CD4-positive, alpha-beta T cell (primary cell): ENCODE data around the gene TCIRG1. TPM values are rescaled to one million over a fixed set of nuclear protein-coding genes. Genes with fewer than 3 reads are reported as not detected.
"Not testable (repeated sequence)": the region's sequence is repeated elsewhere in the genome, so short reads cannot be mapped to it uniquely, and the experiment has no call there.

Experiments used
- ATAC-seq: fragments of 200-7000 bp; cut with Tn5 transposase; one replicate; pipeline ENCODE4 v1.10.0; 2022; ENCODE audit warnings: mild to moderate bottlenecking; ENCODE audit not compliant: poor library complexity
- CTCF ChIA-PET: fragments of 350-600 bp; sonication (Branson Sonifier 250); formaldehyde crosslinking; loops from one replicate; lab custom pipeline; 2021; ENCODE audit warnings: antibody characterized with exemption, inconsistent platforms; lab: Charles Lee
- POLR2A ChIA-PET: fragments of 350-600 bp; sonication (Branson Sonifier 250); formaldehyde crosslinking; loops from one replicate; lab custom pipeline; 2021; ENCODE audit warnings: antibody characterized with exemption, inconsistent platforms; lab: Charles Lee
- DNase-seq, 14 experiments: peaks; one replicate each; pipeline ENCODE4 v3.0.0-alpha.2; 2013 to 2020; ENCODE audit warnings: mixed read lengths in 2 of 14
- H3K27ac ChIP-seq, 2 donors: one replicate each; pipeline versions ENCODE4 v1.5.1 to v1.7.0; 2013; ENCODE audit warnings: low read length in 2 of 2, low read depth in 1 of 2, mild to moderate bottlenecking in 1 of 2
- H3K27me3 ChIP-seq, 2 experiments: 1 replicate in 1 of 2; 2 replicates in 1 of 2; pipeline versions ENCODE4 v1.6.1 to v1.7.0; 2013; ENCODE audit warnings: low read length in 2 of 2, control low read depth in 1 of 2, mild to moderate bottlenecking in 1 of 2, moderate library complexity in 1 of 2; ENCODE audit not compliant: insufficient read depth in 2 of 2, control insufficient read depth in 1 of 2
- H3K36me3 ChIP-seq: one replicate; pipeline ENCODE4 v1.6.1; 2013; ENCODE audit warnings: low read length, control low read depth; ENCODE audit not compliant: insufficient read depth
- H3K4me1 ChIP-seq: one replicate; pipeline ENCODE4 v1.6.1; 2013; ENCODE audit warnings: low read length, control low read depth; ENCODE audit not compliant: insufficient read depth
- H3K4me3 ChIP-seq: one replicate; pipeline ENCODE4 v1.5.1; 2013; ENCODE audit warnings: mild to moderate bottlenecking, low read length, moderate library complexity
- H3K9me3 ChIP-seq, 2 experiments: 1 replicate in 1 of 2; 2 replicates in 1 of 2; pipeline versions ENCODE4 v1.6.1 to v1.7.0; 2013; ENCODE audit warnings: low read length in 2 of 2, mild to moderate bottlenecking in 2 of 2, control low read depth in 1 of 2, moderate library complexity in 1 of 2; ENCODE audit not compliant: control insufficient read depth in 1 of 2, insufficient read depth in 1 of 2
- H3K27ac Mint-ChIP-seq: one replicate; pipeline ENCODE4 v1.8.0; 2020; ENCODE audit warnings: mixed read lengths
- H3K27me3 Mint-ChIP-seq: one replicate; pipeline ENCODE4 v1.8.0; 2021; ENCODE audit warnings: mixed read lengths
- H3K36me3 Mint-ChIP-seq: one replicate; pipeline ENCODE4 v1.8.0; 2021; ENCODE audit warnings: low read depth, mixed read lengths
- H3K4me1 Mint-ChIP-seq: one replicate; pipeline ENCODE4 v1.8.0; 2021; ENCODE audit warnings: low read depth, mixed read lengths
- H3K4me3 Mint-ChIP-seq: one replicate; pipeline ENCODE4 v1.8.0; 2020; ENCODE audit warnings: mild to moderate bottlenecking, mixed read lengths
- H3K9me3 Mint-ChIP-seq: one replicate; pipeline ENCODE4 v1.8.0; 2020; ENCODE audit warnings: mixed read lengths
- CTCF ChIP-seq: fragments of 200-600 bp; IDR thresholded peaks from one replicate; pipeline ENCODE4 v1.8.0; 2022; ENCODE audit warnings: antibody characterized with exemption, mild to moderate bottlenecking
- intact Hi-C, 2 experiments: fragments of 100-400 bp; cut with DNase I in 1 of 2; cut with micrococcal nuclease in 1 of 2; formaldehyde crosslinking; loops; one replicate each; pipeline versions ENCODE4 v1.15.1 to v1.9.0; 2023 to 2025; cut with DNase I, micrococcal nuclease
- total RNA-seq, 174 experiments: library from RNA in 2 of 174; stranded (reverse) in 2 of 174; gene quantifications; one replicate each; pipeline ENCODE4 v1.2.3 and lab custom pipeline; 2021 to 2026

Gene TCIRG1
- total RNA-seq, 2 experiments from 2014 or later: 202 to 207 TPM

- ATAC-seq, intact Hi-C loops, H3K27me3 ChIP-seq, H3K9me3 ChIP-seq, H3K27ac ChIP-seq, H3K36me3 ChIP-seq, H3K4me3 Mint-ChIP-seq, H3K27me3 Mint-ChIP-seq, H3K36me3 Mint-ChIP-seq, H3K4me3 ChIP-seq, H3K27ac Mint-ChIP-seq, H3K9me3 Mint-ChIP-seq: not testable (repeated sequence)
- TF ChIP-seq CTCF: peak; percentile 61
- POLR2A ChIA-PET: interaction anchor here (1.1 kb wide), 1 partner anchor 9 kb away, joined by 3 read pairs; no protein-coding TSS in a partner anchor
- CTCF ChIA-PET: interaction anchor here (0.9 to 1.1 kb wide), 4 partner anchors 8 to 47 kb away, joined by 3 to 4 read pairs (median 4); partner anchors contain the start of gene NDUFS8
- H3K4me1 ChIP-seq: peaks cover 32% of the 10 kb centered on the region
- peak; percentile 16 to 69 (median 46) for DNase-seq
- H3K4me1 Mint-ChIP-seq: peaks cover 18% of the 10 kb centered on the region
Observed at GRCh38 chr11:67993821-67994220, 45.0 kb upstream of the TCIRG1 start.

GRCh38 chr11:67994387-67994786 is 44.4 kb upstream of the TCIRG1 start:
- ChIA-PET POLR2A (interaction anchor here (1.1 kb wide), 1 partner anchor 9 kb away, joined by 3 read pairs; no protein-coding TSS in a partner anchor), CTCF (interaction anchor here (0.9 to 1.1 kb wide), 4 partner anchors 8 to 48 kb away, joined by 3 to 4 read pairs (median 4); partner anchors contain the start of gene NDUFS8)
- not testable (repeated sequence) for H3K27ac Mint-ChIP-seq

GRCh38 chr11:67995129-67995528 is 43.7 kb upstream of the TCIRG1 start:
- POLR2A ChIA-PET, H3K36me3 Mint-ChIP-seq, H3K9me3 Mint-ChIP-seq, H3K27me3 ChIP-seq, H3K27ac Mint-ChIP-seq, ATAC-seq, CTCF ChIA-PET, H3K4me3 ChIP-seq, H3K36me3 ChIP-seq, intact Hi-C loops, H3K27ac ChIP-seq, DNase-seq, H3K4me3 Mint-ChIP-seq, H3K9me3 ChIP-seq, H3K27me3 Mint-ChIP-seq: not testable (repeated sequence)
- H3K4me1 ChIP-seq: peaks cover 45% of the 10 kb centered on the region
- peaks cover 18% of the 10 kb centered on the region for H3K4me1 Mint-ChIP-seq

More at GRCh38 chr11:67994387-67994786, 44.4 kb upstream of the TCIRG1 start:
- H3K4me1 Mint-ChIP-seq: peaks cover 18% of the 10 kb centered on the region
- H3K4me3 ChIP-seq, DNase-seq, H3K27ac ChIP-seq, H3K36me3 Mint-ChIP-seq, H3K27me3 Mint-ChIP-seq, H3K36me3 ChIP-seq, H3K9me3 Mint-ChIP-seq, H3K9me3 ChIP-seq, intact Hi-C loops, H3K27me3 ChIP-seq, ATAC-seq, H3K4me3 Mint-ChIP-seq: not testable (repeated sequence)
- peaks cover 38% of the 10 kb centered on the region for H3K4me1 ChIP-seq

- ATAC-seq, DNase-seq: not testable (repeated sequence)
Observed at GRCh38 chr11:67995579-67995978, 43.2 kb upstream of the TCIRG1 start.

More at GRCh38 chr11:67995579-67995978, 43.2 kb upstream of the TCIRG1 start:
- H3K4me3 Mint-ChIP-seq, H3K9me3 Mint-ChIP-seq, H3K27me3 Mint-ChIP-seq, POLR2A ChIA-PET, CTCF ChIA-PET, H3K27me3 ChIP-seq, H3K27ac Mint-ChIP-seq, H3K4me3 ChIP-seq, intact Hi-C loops, H3K36me3 ChIP-seq, H3K36me3 Mint-ChIP-seq, H3K27ac ChIP-seq, H3K9me3 ChIP-seq: not testable (repeated sequence)
- peaks cover 18% of the 10 kb centered on the region for H3K4me1 Mint-ChIP-seq
- peaks cover 46% of the 10 kb centered on the region for H3K4me1 ChIP-seq
